HG02884 (cell line): ENCODE measurements around the gene NANP.

Source experiments
- ATAC-seq: cut with Tn5 transposase; IDR thresholded peaks from one replicate; pipeline ENCODE4 v1.9.1; 2021; ENCODE audit warnings: mild to moderate bottlenecking, moderate library complexity; ENCODE audit not compliant: unreplicated experiment

NANP gene

DNA sequence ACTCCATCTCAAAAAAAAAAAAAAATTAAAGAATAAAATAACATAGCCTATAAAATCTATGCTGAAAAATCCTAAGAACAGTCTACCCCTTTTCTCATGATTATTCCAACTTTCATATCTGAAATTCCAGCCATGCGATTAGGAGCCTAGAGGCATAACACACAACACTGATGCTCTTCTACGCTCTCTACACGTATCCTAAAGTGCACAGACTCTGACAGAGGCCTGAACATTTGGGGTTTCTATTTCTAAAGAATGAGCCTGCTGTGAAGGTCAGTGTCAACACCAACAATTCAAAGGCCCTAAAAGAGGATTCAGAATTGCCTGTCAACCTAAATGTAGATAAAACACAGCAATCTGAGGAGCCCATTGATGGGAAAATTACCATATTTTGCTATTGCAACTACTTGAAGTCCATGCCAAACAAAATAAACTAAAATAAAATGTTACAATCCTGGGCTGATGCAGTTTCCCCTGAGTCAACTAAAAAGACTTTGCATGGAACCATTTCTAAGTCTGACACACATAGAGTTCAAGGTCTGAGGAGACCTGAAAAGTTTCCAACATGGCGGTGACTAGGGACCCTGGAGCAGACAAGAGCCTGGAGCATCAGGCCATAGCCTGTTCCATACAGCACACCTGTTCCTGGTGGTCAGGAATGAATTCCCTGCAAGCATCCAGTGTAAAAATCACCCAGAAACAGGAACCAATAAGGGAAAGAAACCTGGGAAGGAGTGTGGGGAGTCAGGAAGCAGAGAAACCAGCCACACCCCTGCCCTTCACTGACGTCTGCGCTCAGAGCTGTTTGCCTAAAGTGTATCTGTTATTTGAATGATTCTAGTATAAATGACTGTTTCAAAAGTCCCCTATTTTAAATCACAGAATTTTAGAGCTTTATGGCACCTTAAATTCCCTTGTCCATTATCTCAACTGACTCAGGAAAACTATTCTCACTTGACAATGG is 50.2 kb downstream of the NANP start:
- no peak for ATAC-seq

- no peak for ATAC-seq
Measured at GRCh38 chr20:25571817-25572216, 52.0 kb downstream of the NANP start.

DNA sequence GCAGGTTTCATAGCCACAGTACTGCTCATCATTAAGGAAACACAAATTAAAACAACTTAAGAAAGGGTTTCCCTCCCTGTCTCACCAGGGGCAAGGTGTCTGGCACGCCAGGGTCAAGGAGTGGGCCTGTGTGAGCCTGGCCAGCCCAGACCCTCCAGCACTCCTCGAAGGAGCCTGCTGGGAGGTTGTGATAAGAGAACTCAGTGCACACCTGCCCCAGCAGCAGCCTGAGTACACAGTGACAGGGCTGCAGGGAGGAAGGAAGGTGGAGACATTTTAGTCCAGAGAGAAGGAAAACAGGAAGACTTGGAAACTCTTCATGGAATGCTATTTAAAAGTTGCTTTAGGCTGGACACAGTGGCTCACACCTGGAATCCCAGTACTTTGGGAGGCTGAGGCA is 52.6 kb downstream of the NANP start:
- ATAC-seq, result no peak

DNA sequence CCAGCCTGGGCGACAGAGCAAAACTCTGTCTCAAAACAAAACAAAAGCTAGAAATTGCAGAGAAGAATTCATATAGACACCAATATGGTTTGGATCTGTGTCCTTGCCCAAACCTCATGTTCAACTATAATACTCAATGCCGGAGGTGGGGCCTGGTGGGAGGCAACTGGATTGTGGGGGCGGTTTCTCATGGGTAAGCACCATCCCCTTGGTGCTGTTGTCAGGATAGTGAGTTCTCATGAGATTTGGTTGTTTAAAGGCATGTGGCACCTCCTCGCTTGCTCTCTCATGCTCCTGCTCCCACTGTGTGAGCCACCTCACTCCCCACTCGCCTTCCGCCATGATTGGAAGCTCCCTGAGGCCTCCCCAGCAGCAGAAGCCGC is 53.7 kb downstream of the NANP start:
- ATAC-seq, result no peak

GRCh38 chr20:25567286-25567685 is 56.5 kb downstream of the NANP start:
- no peak for ATAC-seq

- no peak for ATAC-seq
Measured at GRCh38 chr20:25566821-25567220, 57.0 kb downstream of the NANP start.

- no peak for ATAC-seq
Measured at GRCh38 chr20:25565578-25566157, 58.1 kb downstream of the NANP start.

DNA sequence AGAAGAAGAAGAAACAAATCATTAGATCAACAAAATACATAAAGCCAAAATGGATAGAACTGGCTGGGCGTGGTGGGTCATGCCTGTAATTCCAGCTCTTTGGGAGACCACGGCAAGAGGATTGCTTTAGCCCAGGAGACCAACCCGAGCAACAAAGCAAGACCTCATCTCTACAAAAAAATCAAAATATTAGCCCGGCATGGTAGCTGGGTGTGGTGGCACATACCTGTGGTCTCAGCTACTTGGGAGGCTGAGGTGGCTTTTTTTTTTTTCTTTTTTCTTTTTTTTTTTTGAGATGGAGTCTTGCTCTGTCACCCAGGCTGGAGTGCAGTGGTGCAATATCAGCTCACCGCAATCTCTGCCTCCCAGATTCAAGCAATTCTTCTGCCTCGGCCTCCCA is 59.9 kb downstream of the NANP start:
- ATAC-seq, result no peak

GRCh38 chr20:25563362-25563761 is 60.5 kb downstream of the NANP start:
- no peak for ATAC-seq
